ENCODE measurements around the gene CCDC40.

DNA sequence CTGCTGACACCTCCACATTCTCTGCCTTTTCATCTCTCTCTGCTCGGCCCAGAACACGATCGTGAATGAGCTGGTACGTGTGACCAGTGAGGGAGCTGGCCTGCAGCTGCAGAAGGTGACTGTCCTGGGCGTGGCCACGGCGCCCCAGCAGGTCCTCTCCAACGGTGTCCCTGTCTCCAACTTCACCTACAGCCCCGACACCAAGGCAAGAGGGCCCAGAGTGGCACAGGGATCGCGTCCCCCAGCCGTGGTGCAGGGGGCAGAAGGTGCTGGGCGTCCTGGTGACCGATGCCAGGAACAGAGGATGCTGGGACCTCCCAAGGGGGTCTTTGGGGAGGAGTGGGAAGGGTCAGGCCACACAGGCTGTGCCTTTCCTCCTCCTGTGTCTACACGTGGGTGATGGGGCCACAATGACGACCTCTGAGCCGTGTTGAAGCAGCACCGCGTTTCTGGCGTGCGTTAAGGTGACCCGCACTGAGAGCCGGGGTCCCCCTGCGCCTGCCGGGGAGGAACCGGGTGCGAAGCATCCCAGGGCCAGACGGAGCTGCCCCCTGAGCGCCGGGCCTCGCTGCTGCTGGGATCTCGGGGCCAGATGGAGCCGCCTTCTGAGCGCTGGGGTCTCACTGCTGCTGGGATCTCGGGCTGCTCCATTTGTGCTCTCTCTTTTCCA lies 82.3 kb downstream of the CCDC40 start:
- TF ChIP-seq, protein P1, sequence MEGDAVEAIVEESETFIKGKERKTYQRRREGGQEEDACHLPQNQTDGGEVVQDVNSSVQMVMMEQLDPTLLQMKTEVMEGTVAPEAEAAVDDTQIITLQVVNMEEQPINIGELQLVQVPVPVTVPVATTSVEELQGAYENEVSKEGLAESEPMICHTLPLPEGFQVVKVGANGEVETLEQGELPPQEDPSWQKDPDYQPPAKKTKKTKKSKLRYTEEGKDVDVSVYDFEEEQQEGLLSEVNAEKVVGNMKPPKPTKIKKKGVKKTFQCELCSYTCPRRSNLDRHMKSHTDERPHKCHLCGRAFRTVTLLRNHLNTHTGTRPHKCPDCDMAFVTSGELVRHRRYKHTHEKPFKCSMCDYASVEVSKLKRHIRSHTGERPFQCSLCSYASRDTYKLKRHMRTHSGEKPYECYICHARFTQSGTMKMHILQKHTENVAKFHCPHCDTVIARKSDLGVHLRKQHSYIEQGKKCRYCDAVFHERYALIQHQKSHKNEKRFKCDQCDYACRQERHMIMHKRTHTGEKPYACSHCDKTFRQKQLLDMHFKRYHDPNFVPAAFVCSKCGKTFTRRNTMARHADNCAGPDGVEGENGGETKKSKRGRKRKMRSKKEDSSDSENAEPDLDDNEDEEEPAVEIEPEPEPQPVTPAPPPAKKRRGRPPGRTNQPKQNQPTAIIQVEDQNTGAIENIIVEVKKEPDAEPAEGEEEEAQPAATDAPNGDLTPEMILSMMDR (IDR thresholded peaks at IDR 0.05) = no peak
- no peak for TF ChIP-seq POLR2A (IDR thresholded peaks at IDR 0.05)
